Stimulated activated CD8-positive, alpha-beta memory T cell treated with anti-CD3 and anti-CD28 coated beads, Interleukin-7, amount 100 ng/mL, for 1 hour (primary cell): ENCODE results near the gene TMEM154.

Source experiments
- DNase-seq, 2 donors: peaks; one replicate each; pipeline ENCODE4 v3.0.0-alpha.2; 2020; ENCODE audit warnings: low read depth in 2 of 2

The TMEM154 gene

GRCh38 chr4:152679414-152680281, at the start of gene TMEM154:
Gene TMEM154, minus strand, starts transcription at chr4:152679997. Its CDS starts 64 bp downstream, at chr4:152679933.
- peak; percentile 30 to 32 for DNase-seq

DNA sequence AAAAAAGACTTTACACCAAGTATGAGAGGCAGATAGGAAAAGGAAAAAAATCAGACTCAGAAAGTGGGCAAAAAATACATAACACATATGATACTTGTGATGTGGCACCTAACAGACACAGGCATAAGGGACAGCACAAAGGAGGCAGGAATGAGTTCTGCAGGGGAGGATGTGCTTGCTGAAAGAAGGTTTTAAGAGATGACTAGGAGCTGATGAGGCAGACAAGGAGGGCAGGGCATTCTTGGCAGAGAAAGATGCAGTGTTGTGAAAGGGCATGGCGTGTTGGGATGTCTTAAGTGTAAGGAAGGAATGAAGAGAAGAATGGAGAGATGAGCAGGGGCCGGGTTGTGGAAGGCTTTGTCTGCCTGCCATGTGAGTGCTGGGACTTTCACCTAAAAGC, 49.7 kb upstream of the TMEM154 start:
- DNase-seq: no peak

DNA sequence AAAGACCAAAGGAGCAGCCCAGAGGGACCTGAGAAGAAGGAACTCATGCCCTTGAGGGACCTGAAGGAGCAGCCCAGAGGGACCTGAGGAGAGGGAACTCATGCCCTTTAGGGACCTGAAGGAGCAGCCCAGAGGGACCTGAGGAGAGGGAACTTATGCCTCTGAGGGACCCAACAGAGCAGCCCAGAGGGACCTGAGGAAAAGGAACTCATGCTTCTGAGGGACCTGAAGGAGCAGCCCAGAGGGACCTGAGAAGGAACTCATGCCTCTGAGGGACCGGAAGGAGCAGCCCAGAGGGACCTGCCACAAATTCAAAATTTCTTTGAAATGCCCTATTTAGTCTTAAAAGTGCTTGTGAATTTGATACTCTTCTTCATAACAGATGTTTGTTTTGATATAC, 48.5 kb upstream of the TMEM154 start:
- no peak for DNase-seq

DNA sequence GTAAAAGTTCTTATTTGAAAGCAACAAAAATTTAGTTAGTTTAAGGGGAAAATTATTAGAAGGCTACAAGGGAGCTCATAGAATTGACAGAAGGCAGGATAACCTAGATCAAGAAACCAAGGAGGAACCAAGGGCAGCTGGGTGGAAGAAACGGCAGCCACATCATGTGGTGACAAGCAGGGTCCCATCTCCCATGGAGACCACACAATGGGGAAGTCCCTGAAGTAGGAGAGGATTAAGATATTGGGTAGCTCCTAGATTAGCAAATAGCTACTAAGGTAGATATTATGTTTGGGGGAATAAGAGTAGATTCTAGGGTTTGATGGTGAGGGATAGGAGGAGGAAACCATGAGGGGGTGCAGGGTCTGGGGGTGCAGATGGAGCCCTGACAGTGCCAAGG, 48.0 kb upstream of the TMEM154 start:
- DNase-seq: no peak

- no peak for DNase-seq
These were observed 44.7 kb upstream of the TMEM154 start for GRCh38 chr4:152724494-152724893.

- DNase-seq: no peak
These were observed 43.4 kb upstream of the TMEM154 start for GRCh38 chr4:152723236-152723635.

DNA sequence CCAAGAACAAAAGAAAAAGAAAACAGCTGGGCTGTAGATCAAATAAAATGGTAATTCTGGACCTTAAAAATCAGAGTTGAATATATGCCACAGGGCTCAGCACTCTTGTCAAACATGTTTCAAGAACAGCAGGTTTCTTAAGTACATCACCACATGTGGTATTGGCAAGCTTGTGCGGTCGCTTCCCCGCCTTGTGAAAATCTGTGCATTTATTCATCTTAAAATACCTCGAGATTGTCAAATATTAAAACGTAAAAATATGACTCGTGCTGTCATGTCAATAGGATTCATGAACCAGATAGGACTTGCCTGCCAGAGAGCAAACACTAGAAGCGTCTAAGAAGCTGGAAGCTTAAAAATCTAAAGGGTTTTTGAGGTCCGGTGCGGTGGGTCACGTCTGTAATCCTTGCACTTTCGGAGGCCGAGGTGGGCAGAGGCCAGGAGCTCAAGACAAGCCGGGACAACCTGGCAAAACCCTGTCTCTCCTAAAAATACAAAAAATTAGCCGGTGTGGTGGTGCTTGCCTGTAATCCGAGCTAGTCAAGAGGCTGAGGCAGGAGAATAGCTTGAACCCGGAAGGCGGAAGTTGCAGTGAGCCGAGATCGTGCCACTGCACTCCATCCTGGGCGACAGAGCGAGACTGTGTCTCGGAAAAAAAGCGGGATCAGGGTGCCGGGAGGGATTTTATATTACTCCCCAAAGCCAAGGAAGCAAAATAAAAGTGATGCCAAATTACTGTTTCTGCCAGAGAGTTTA, 40.2 kb upstream of the TMEM154 start:
- DNase-seq: no peak

- no peak for DNase-seq
These were observed 39.5 kb upstream of the TMEM154 start for GRCh38 chr4:152719291-152719690.

DNA sequence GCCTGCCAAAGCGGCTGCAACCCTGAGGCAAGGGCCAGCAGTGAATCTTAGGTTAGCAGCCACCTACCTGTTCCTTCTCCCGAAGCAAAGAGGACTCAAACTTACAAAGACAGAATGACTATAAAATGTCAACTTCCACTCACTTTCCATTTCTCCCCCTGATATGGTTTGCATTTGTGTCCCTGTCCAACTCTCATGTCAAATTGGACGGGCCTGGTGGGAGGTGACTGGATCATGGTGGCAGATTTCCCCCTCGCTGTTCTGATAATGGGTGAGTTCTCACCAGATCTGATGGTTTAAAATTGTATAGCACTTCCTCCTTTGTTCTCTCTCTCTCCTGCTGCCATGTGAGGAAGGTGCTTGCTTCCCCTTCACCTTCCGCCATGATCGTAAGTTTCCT, 35.3 kb upstream of the TMEM154 start:
- no peak for DNase-seq

- DNase-seq: no peak
These were observed 34.3 kb upstream of the TMEM154 start for GRCh38 chr4:152713951-152714705.

- DNase-seq: no peak
These were observed 30.1 kb upstream of the TMEM154 start for GRCh38 chr4:152709675-152710438.

DNA sequence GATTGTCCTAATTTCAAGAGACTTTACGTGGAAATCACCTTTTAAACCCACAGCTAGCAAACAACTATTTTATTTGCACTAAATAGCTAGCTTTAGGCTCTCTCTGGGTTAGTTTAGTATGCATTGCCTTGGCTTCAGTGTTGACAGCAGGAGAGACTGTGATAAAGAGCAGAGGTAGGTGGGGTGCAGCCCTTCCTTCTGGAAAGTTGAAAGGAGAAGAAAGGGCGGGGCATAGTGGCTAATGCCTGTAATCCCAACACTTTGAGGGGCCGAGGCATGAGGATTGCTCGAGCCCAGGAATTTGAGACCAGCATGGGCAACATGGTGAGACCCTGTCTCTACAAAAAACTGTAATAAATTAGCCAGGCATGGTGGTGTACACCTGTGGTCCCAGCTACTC, 29.0 kb upstream of the TMEM154 start:
- DNase-seq: no peak

DNA sequence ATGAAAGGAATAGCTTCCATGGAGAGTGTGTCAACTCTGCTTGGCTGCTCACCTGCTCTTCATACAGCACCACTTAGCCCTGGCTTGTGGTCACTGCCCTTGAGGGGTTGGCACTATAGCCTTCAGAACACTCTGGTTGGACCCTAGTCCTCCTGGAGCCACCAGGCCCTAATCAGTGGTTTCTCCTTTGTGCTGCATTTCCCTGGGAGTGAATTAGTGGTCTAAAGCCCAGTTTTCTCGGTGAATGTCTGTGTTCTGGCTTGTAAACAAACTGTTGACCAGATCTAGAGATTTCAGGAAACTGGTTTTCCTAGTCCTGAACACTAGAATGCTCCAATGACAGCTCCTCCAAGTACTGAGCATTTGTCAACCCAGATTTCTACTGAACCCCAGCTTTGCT, 28.6 kb upstream of the TMEM154 start:
- DNase-seq: no peak

GRCh38 chr4:152707632-152708031, 27.8 kb upstream of the TMEM154 start:
- DNase-seq: no peak

DNA sequence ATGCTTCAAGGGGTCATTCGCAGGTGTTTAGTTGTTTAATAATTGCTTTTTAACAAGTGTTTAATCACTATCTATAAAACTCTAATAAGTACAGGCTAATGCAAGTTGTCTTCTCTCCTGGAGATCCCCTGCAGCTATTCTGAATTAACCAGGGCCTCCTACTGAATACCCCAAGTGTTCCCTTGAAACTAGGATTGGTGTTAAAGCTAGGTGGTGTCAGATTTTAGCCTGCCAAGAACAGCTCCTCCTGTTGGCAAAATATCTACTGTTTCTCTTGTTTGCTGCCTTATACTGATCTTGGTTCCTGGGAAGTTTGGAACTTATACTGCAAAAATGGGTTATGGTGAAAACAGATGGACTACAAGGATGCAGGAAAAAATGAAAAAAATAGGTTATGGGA, 26.1 kb upstream of the TMEM154 start:
- no peak for DNase-seq

DNA sequence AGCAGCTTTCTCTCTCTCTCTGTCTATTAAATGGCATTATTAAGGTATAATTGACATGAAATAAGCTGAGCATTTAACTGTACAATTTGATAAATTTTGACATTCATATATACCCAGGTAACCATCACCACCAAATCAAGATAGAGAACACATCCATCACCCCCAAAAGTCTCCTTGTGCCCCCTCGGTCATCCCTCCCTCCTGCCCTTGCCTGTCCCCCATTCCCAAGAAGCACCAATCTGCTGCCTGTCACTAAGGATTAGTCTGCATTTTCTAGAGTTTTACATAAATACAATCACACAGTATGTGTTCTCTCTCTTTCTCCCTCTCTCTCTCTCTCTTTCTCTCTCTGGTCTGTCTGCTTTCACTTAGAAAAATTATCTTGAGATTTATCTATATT, 25.0 kb upstream of the TMEM154 start:
- no peak for DNase-seq

DNA sequence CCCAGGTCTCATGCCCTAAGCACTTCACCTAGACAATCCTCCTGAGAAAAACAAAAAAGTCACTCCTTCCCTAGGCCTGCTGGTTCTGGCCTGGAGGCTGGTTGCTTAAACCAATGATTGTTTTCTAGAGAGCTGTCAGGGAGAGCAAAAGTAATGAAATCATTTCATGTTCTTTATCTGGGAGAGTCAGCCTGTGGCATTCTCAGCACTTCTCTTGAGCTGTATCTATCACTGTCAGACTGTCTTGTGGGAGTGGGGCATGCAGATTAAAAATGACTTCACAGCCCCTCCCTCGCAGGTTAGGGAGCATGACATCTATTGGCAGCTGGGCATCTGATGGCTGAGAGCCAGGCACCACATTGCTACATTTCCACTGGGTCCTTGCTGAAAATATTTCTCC, 20.4 kb upstream of the TMEM154 start:
- no peak for DNase-seq

- no peak for DNase-seq
These were observed 19.5 kb upstream of the TMEM154 start for GRCh38 chr4:152699313-152699712.

DNA sequence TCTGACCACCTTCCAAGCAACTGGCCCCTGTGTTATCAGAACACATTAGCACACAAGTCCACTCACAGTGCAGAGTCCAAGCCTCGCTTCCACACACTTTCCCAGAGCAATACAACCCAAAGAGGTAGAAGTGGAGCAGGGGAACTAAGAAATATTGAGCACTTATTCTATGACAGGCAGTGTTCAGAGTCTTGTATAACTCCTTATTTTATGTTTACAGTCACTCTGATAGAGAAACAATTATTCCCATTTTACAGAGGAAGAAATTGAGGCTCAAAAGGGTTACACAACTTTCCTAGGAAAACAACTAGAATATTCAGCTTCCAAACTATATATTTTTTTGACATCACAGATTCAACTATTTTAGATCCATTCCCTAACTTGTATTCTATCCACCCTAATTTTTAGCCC, 18.3 kb upstream of the TMEM154 start:
- DNase-seq: no peak

DNA sequence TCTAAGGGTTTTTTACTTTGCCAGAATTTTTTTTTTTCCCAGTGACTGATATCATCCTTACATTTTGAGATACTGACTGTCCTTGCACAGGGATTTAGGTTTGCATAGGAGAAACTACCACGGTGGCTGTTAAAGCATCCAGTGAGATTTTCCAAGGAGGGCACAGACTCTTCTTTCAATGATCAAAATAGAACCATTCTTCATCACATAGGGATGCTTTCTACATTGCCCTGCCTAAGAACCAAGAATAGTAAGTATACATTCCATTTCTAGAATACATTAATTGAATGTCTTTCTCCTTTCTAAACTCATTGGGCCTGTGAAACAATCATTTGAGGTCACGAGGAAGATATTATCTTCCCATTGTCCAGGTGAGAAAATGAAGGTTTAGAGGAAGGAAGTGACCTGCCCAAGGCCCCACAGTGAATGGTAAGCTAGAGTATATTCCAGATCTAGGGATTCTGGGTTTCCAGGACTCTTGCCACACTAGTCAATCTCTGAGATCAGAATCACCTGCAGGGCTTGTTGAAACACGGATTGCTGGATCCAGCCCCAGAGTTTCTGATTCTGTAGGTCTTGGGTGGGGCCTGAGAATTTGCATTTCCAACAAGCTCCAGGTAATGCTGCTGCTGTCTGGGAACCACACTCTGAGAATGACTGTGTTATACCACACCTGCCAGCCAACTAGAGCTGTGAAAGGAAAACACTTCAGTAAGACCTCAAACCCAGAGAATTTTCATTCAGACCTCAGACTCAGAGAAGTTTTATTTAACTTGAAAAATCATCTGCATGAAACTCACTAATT, 17.7 kb upstream of the TMEM154 start:
- no peak for DNase-seq

DNA sequence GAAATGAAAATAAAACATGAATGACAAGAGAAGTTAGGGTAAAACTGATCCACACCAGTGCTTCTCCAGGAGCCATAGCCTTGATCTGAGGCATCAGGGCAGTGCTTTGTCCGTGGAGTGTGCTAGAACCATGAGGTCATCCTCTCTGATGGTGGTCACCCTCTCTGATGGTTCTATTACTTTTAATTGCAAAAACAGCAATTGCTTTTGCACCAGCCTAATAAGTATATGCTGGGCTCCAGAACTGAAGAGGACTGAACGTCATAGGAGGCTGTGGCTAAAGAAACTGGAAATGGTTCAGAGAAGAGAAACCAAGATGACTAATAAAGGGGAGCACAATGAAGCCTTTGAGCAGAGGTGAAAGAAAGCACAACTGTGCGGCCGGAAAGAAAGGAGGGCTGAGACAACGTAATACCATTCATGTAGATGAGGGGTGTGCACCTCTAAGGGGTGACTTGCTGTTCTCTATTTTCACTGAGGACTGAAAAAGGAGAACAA, 17.0 kb upstream of the TMEM154 start:
- DNase-seq: no peak
